Small intestine (tissue), 7 donors: ENCODE measurements around the gene CFAP92. TPM values are rescaled to one million over a fixed set of nuclear protein-coding genes. Genes with fewer than 3 reads are reported as not detected.
A peak's percentile ranks its signal among the peaks of the same experiment; 100 is the strongest.
"Not testable (repeated sequence)": the region's sequence is repeated elsewhere in the genome, so short reads cannot be mapped to it uniquely, and the experiment has no call there.

ENCODE experiments used
- DNase-seq, 2 donors: peaks; one replicate each; pipeline versions ENCODE4 v3.0.0 to v3.0.0-alpha.2; 2013
- FAIRE-seq: peaks from 2 replicates; lab custom pipeline; 2012; peaks lifted over from hg19 to GRCh38; lab: Jason Lieb, UNC
- H3K27ac ChIP-seq, 3 donors: one replicate each; pipeline ENCODE4 v1.5.1; 2013; ENCODE audit warnings: low read length in 2 of 3, mild to moderate bottlenecking in 2 of 3, control low read depth in 1 of 3, inconsistent platforms in 1 of 3, low read depth in 1 of 3, moderate library complexity in 1 of 3
- H3K27me3 ChIP-seq, 3 donors: one replicate each; pipeline ENCODE4 v1.6.1; 2013; ENCODE audit warnings: low read length in 3 of 3, inconsistent platforms in 1 of 3; ENCODE audit not compliant: control insufficient read depth in 3 of 3, insufficient read depth in 3 of 3
- H3K36me3 ChIP-seq, 3 donors: one replicate each; pipeline ENCODE4 v1.6.1; 2013; ENCODE audit warnings: low read length in 3 of 3, inconsistent platforms in 1 of 3, low read depth in 1 of 3, mild to moderate bottlenecking in 1 of 3, moderate library complexity in 1 of 3; ENCODE audit not compliant: control insufficient read depth in 3 of 3, insufficient read depth in 2 of 3
- H3K4me1 ChIP-seq, 3 donors: one replicate each; pipeline ENCODE4 v1.6.1; 2013; ENCODE audit warnings: low read length in 2 of 3, inconsistent platforms in 1 of 3, low read depth in 1 of 3, mild to moderate bottlenecking in 1 of 3, moderate library complexity in 1 of 3; ENCODE audit not compliant: control insufficient read depth in 3 of 3, insufficient read depth in 2 of 3
- H3K4me3 ChIP-seq, 3 donors: one replicate each; pipeline ENCODE4 v1.5.1; 2013; ENCODE audit warnings: low read length in 3 of 3, control low read depth in 1 of 3, inconsistent platforms in 1 of 3, low read depth in 1 of 3, mild to moderate bottlenecking in 1 of 3, moderate library complexity in 1 of 3
- H3K9me3 ChIP-seq, 2 donors: one replicate each; pipeline ENCODE4 v1.6.1; 2013; ENCODE audit warnings: low read depth in 1 of 2, low read length in 1 of 2; ENCODE audit not compliant: control insufficient read depth in 2 of 2, insufficient read depth in 1 of 2
- WGBS, 3 donors: extraction: QIAGEN DNeasy Blood & Tissue Kit; methylation state at CpG; one replicate each; pipeline ENCODE4 v1.1.7; 2013; 5-methylcytosine and 5-hydroxymethylcytosine counted together
- polyA plus RNA-seq, 4 donors: library from polyadenylated mRNA; stranded (reverse) in 3 of 4; unstranded in 1 of 4; fragments of 200-250 nt in 3 of 4; fragments of 120-200 nt in 1 of 4; gene quantifications; one replicate each; pipeline versions ENCODE4 v1.2.1 to v1.2.3, GENCODE V29; 2013
- donor health status: healthy with polysubstance abuse.
- donor health status: control.
- donor health status: control.
- donor health status: Bipolar disorder and iron deficiency.
- donor health status: healthy.

CFAP92 gene
- polyA plus RNA-seq, 4 donors, result 0.68 to 0.78 TPM; not detected in 2

DNA sequence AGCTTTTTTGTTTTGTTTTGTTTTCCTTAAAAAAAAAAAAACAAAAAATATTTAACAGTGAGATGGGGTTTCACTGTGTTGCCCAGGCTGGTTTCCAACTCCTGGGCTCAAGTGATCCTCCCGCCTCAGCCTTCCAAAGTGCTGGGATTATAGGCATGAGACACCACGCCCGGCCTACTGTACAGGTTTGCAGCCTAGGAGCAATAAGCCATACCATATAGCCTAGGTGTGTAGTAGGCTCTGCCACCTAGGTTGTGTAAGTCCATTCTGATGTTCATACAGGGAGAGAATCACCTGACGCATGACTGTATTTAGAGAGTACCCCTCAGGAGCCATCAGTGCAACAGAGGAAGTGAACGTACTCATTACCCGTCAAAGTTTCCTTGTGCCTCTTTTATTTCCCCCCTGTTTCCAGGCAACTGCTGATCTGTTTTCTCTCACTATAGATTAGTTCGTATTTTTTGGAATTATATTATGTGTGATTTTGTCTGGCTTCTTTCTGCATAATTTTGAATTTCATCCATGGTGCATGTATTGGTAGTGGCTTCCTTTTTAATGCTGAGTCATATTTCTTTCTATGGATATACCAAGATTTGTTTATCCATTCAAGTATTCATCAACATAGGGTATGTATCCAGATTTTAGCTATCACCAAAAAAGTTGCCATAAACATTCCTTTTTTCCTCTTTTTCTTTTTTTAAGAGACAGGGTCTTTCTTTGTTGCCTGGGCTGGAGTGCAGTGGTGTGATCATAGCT is 104.6 kb downstream of the CFAP92 start:
- Histone ChIP-seq H3K36me3 (peaks cover 5 to 43% (median 9%) of the 10 kb centered on the region in 3 donors), H3K4me1 (no peaks in the 10 kb centered on the region), H3K4me3 (no peak overlapping the region), H3K27me3 (no peaks in the 10 kb centered on the region), H3K27ac (no peak overlapping the region), H3K9me3 (no peaks in the 10 kb centered on the region)
- FAIRE-seq, result no peak
- WGBS, 3 donors, result 89 to 95% (median 93%) methylated on average over 7 of the region's 7 CpGs
- DNase-seq, result peak in 1 of 2 donors; percentile 9

DNA sequence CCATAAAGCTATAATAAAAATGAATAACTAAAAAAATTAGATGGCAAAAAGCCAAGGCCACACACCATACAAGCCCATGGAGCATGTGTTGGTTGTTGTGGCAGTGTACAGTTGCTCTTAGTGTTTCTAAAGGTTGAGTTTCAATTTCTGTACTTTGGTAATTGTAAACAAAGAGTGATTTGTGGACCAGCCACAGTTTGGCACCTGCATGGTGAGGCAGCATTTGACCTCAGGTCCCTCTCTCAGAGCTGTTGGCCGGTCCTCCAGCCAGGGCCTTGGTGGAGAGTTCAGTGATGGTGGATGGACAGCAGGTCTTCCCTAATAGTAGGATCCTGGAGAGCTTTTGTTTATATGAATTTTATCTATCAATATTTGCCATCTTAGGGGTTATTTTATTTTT is 108.9 kb downstream of the CFAP92 start:
- FAIRE-seq (no peak), DNase-seq (no peak)
- H3K4me3 ChIP-seq, result no peak overlapping the region
- H3K36me3 ChIP-seq, result peaks cover 2 to 46% (median 5%) of the 10 kb centered on the region in 3 donors
- 94 to 95% (median 94%) methylated on average over 1 of the region's 1 CpG for WGBS, 3 donors
- H3K27me3 ChIP-seq, result no peaks in the 10 kb centered on the region
- H3K4me1 ChIP-seq, result peaks cover 0 to 11% (median 2%) of the 10 kb centered on the region in 3 donors
- no peak overlapping the region for H3K27ac ChIP-seq
- H3K9me3 ChIP-seq, result no peaks in the 10 kb centered on the region

DNA sequence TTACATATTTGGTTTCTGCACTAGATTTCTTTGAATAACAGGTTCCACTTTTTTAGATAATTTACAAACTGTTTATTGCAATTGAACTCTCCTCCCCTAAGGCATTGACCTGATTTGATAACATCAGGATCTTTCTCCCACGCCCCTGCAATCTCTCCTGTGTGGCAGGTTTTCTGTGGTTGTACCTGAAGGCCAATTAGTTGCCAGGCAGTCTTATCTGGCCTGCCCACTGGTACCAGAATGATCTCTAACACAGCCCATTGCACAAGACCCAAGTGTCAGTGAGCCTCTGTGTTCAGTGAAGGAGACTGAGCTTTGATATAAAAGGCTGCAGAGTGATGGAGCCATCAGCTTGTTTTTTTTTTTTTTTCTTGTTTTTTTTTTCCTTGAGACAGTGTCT is 111.2 kb downstream of the CFAP92 start:
- peak; percentile 37 to 86 for DNase-seq
- WGBS, 3 donors, result 14 to 63% (median 37%) methylated on average over 1 of the region's 1 CpG
- Histone ChIP-seq H3K4me1 (peaks cover 2 to 17% (median 3%) of the 10 kb centered on the region in 3 donors), H3K27me3 (no peaks in the 10 kb centered on the region), H3K27ac (no peak overlapping the region), H3K9me3 (no peaks in the 10 kb centered on the region), H3K4me3 (no peak overlapping the region), H3K36me3 (peaks cover under 1 to 37% (median 5%) of the 10 kb centered on the region in 3 donors)
- FAIRE-seq, result no peak

DNA sequence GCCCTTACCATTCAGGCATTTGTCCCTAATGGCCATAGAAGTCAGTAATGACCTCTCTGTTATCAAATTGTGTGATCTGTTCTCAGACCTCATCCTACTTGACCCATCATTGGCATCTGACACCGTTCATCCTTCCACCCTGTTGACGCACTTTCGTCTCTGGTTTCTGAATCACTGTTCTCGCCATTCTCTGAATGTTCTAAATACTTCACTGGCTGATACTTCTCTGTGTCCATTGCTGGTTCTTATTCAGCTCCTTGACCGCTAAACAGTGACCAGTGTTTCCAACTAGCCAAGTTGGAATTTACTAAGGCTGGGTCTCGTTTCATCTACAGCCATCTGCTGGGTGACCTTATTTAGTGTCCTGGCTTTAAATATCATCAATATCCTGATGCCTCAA is 112.3 kb downstream of the CFAP92 start:
- Histone ChIP-seq H3K36me3 (peaks cover 0 to 29% (median 0%) of the 10 kb centered on the region in 3 donors), H3K4me3 (no peak overlapping the region), H3K4me1 (peaks cover 2 to 17% (median 3%) of the 10 kb centered on the region in 3 donors), H3K9me3 (no peaks in the 10 kb centered on the region), H3K27me3 (no peaks in the 10 kb centered on the region), H3K27ac (no peak overlapping the region)
- DNase-seq (no peak), FAIRE-seq (no peak)
- 86 to 90% (median 86%) methylated on average over 6 of the region's 6 CpGs for WGBS, 3 donors

GRCh38 chr3:128880455-128880854 is 113.4 kb downstream of the CFAP92 start:
- peaks cover 0 to 20% (median 0%) of the 10 kb centered on the region in 3 donors for H3K36me3 ChIP-seq
- 62 to 75% (median 69%) methylated on average over 12 of the region's 12 CpGs for WGBS, 3 donors
- FAIRE-seq, H3K9me3 ChIP-seq, H3K27me3 ChIP-seq, DNase-seq: not testable (repeated sequence)
- H3K4me3 ChIP-seq, result peak overlapping the region in 2 of 3 donors; percentile 64 to 88
- H3K4me1 ChIP-seq, result peaks cover 2 to 17% (median 3%) of the 10 kb centered on the region in 3 donors
- peak overlapping the region in 2 of 3 donors; percentile 88 to 97 for H3K27ac ChIP-seq

- H3K9me3 ChIP-seq, result no peaks in the 10 kb centered on the region
- peak overlapping the region; percentile 37 to 88 (median 64) for H3K4me3 ChIP-seq
- H3K27me3 ChIP-seq, result no peaks in the 10 kb centered on the region
- H3K36me3 ChIP-seq, result peaks cover 0 to 16% (median 0%) of the 10 kb centered on the region in 3 donors
- DNase-seq, result no peak
- 1 to 3% (median 2%) methylated on average over 6 of the region's 6 CpGs for WGBS, 3 donors
- peaks cover 2 to 17% (median 3%) of the 10 kb centered on the region in 3 donors for H3K4me1 ChIP-seq
- H3K27ac ChIP-seq, result peak overlapping the region; percentile 56 to 97 (median 88)
- no peak for FAIRE-seq
Measured at GRCh38 chr3:128879991-128880390, 113.9 kb downstream of the CFAP92 start.

- Histone ChIP-seq H3K4me1 (peaks cover 2 to 17% (median 3%) of the 10 kb centered on the region in 3 donors), H3K27me3 (peaks cover 0 to 1% (median 0%) of the 10 kb centered on the region in 3 donors), H3K27ac (peak within 1 kb of the TSS; percentile 84 to 97 (median 88)), H3K36me3 (peaks cover 0 to 13% (median 0%) of the 10 kb centered on the region in 3 donors), H3K4me3 (peak within 1 kb of the TSS; percentile 37 to 88 (median 64)), H3K9me3 (no peaks in the 10 kb centered on the region)
- DNase-seq (peak; percentile 99), FAIRE-seq (no peak)
- 0 to 1% (median 0%) methylated on average over 46 to 65 of the region's 65 CpGs for WGBS, 3 donors
Measured at GRCh38 chr3:128879125-128879969, 114.5 kb downstream of the CFAP92 start, which contains the start of gene ACAD9. Gene ACAD9, plus strand, starts transcription at chr3:128879620. Its CDS starts 72 bp downstream, at chr3:128879692.

DNA sequence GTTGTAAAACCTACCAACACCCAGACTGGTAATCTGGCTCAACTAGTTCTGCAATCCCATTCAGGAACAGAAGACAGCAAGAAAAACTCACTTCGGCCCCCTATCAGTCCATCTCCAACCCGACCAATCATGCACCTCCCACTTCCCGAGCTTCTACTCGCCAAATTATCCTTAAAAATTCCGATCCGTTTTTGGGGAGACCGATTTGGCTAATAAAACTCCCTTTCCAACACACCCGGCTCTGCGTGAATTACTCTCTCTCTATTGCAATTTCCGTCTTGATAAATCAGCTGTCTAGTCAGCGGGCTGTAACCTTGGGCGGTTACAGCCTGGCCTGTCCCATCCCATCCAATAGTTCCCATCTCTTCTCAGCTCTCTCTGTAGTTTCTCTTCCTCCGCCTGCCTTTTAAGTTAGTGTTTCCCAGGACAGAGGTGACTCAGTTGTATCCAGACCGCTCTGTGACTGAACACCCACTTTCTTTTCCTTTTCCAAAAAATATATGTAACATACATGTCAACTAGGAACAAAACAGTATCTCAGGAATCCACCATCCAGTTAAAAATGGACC is 115.2 kb downstream of the CFAP92 start:
- H3K4me3 ChIP-seq, result peak overlapping the region; percentile 24 to 88 (median 64)
- peaks cover 2 to 17% (median 3%) of the 10 kb centered on the region in 3 donors for H3K4me1 ChIP-seq
- H3K27me3 ChIP-seq, result peaks cover 0 to 3% (median 0%) of the 10 kb centered on the region in 3 donors
- peak in 1 of 2 donors; percentile 58 for DNase-seq
- H3K36me3 ChIP-seq, result peaks cover 0 to 9% (median 0%) of the 10 kb centered on the region in 3 donors
- peak overlapping the region; percentile 84 to 97 (median 88) for H3K27ac ChIP-seq
- WGBS, 3 donors, result 0% methylated on average over 14 of the region's 14 CpGs
- H3K9me3 ChIP-seq, result no peaks in the 10 kb centered on the region
- no peak for FAIRE-seq
